ENCODE data around the gene ALDH1L1. TPM values are rescaled to one million over a fixed set of nuclear protein-coding genes. Genes with fewer than 3 reads are reported as not detected.

ALDH1L1 gene
- total and polyA plus RNA-seq, 2 of the 8 experiments (the other 6 are each of a cell fraction or from before 2014, with no cell fraction given): 0.98 to 1.6 TPM

GRCh38 chr3:126205717-126206655 is 25.6 kb upstream of the ALDH1L1 start (continued):
- no peak for TF ChIP-seq ASH2L (IDR thresholded peaks at IDR 0.05; ENCODE audit: low read length)
- TF ChIP-seq RFX5 (IDR thresholded peaks at IDR 0.05; ENCODE audit: borderline replicate concordance, low read depth, low read length): no peak
- TF ChIP-seq POLR2AphosphoS5 (IDR thresholded peaks at IDR 0.05; ENCODE audit: low read depth, low read length): no peak
- TF ChIP-seq CEBPB (IDR thresholded peaks at IDR 0.05; ENCODE audit: low read depth, low read length): no peak
- no peak for TF ChIP-seq PHF8 (conservative IDR thresholded peaks at IDR 0.05; ENCODE audit: low read depth, low read length)
- no peak for TF ChIP-seq CHD2 (IDR thresholded peaks at IDR 0.05; ENCODE audit: low read length)
